ENCODE data around the gene HTT.

DNA sequence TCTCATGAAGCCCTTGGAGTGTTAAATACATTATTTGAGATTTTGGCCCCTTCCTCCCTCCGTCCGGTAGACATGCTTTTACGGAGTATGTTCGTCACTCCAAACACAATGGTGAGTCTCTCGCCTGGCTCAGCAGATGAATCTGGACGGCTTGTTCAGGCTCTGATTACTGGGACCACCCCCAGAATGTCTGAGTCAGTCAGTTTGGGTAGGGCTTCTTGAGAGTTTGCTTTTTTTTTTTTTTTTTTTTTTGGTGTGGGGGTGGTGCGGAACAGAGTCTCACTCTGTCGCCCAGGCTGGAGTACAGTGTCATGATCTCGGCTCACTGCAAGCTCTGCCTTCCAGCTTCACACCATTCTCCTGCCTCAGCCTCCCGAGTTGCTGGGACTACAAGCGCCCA is 112.1 kb downstream of the HTT start:
- TF ChIP-seq, protein P1, sequence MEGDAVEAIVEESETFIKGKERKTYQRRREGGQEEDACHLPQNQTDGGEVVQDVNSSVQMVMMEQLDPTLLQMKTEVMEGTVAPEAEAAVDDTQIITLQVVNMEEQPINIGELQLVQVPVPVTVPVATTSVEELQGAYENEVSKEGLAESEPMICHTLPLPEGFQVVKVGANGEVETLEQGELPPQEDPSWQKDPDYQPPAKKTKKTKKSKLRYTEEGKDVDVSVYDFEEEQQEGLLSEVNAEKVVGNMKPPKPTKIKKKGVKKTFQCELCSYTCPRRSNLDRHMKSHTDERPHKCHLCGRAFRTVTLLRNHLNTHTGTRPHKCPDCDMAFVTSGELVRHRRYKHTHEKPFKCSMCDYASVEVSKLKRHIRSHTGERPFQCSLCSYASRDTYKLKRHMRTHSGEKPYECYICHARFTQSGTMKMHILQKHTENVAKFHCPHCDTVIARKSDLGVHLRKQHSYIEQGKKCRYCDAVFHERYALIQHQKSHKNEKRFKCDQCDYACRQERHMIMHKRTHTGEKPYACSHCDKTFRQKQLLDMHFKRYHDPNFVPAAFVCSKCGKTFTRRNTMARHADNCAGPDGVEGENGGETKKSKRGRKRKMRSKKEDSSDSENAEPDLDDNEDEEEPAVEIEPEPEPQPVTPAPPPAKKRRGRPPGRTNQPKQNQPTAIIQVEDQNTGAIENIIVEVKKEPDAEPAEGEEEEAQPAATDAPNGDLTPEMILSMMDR (IDR thresholded peaks at IDR 0.05) = no peak
- TF ChIP-seq, protein P2, sequence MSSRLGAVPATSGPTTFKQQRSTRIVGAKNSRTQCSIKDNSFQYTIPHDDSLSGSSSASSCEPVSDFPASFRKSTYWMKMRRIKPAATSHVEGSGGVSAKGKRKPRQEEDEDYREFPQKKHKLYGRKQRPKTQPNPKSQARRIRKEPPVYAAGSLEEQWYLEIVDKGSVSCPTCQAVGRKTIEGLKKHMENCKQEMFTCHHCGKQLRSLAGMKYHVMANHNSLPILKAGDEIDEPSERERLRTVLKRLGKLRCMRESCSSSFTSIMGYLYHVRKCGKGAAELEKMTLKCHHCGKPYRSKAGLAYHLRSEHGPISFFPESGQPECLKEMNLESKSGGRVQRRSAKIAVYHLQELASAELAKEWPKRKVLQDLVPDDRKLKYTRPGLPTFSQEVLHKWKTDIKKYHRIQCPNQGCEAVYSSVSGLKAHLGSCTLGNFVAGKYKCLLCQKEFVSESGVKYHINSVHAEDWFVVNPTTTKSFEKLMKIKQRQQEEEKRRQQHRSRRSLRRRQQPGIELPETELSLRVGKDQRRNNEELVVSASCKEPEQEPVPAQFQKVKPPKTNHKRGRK (CRISPR knock-in tag; IDR thresholded peaks at IDR 0.05; ENCODE audit: borderline replicate concordance) = no peak

Measured in WTC11 (cell line).